Esophagus squamous epithelium (tissue), 5 donors: Measurements from ENCODE around the gene AP1G1. TPM values are rescaled to one million over a fixed set of nuclear protein-coding genes. Genes with fewer than 3 reads are reported as not detected.
"Not testable (repeated sequence)": the region's sequence is repeated elsewhere in the genome, so short reads cannot be mapped to it uniquely, and the experiment has no call there.

Experiments
- DNase-seq: peaks from one replicate; lab custom pipeline; 2025; lab: John Stamatoyannopoulos, UW
- H3K27ac ChIP-seq, 4 donors: fragments of 200-600 bp; sonication (generic); one replicate each; pipeline ENCODE4 v1.5.1; 2016 to 2019; ENCODE audit warnings: mild to moderate bottlenecking in 1 of 4
- H3K27me3 ChIP-seq, 4 donors: fragments of 200-600 bp; sonication (generic); 1 replicate in 3 of 4; 2 replicates in 1 of 4; pipeline versions ENCODE4 v1.5.1 to v1.6.0; 2017 to 2021; ENCODE audit warnings: antibody characterized with exemption in 1 of 4
- H3K36me3 ChIP-seq, 3 donors: fragments of 200-600 bp; sonication (generic); one replicate each; pipeline ENCODE4 v1.5.1; 2016 to 2019
- H3K4me1 ChIP-seq, 3 donors: fragments of 200-600 bp; sonication (generic); one replicate each; pipeline ENCODE4 v1.5.1; 2017 to 2019
- H3K4me3 ChIP-seq, 4 donors: fragments of 200-600 bp; sonication (generic); 1 replicate in 3 of 4; 2 replicates in 1 of 4; pipeline ENCODE4 v1.5.1; 2016 to 2019; ENCODE audit warnings: mild to moderate bottlenecking in 2 of 4, moderate library complexity in 1 of 4
- H3K9me3 ChIP-seq, 3 donors: fragments of 200-600 bp; sonication (generic); one replicate each; pipeline ENCODE4 v1.5.1; 2016 to 2019
- CTCF ChIP-seq, 6 experiments: fragments of 450-650 bp in 4 of 6; fragments of 200-600 bp in 2 of 6; sonication (generic) in 2 of 6; IDR thresholded peaks; one replicate each; pipeline ENCODE4 v1.5.1; 2016 to 2019; ENCODE audit warnings: antibody characterized with exemption in 6 of 6, mild to moderate bottlenecking in 4 of 6, moderate library complexity in 4 of 6
- POLR2A ChIP-seq, 4 donors: fragments of 450-650 bp; IDR thresholded peaks; one replicate each; pipeline ENCODE4 v1.6.1; 2017; ENCODE audit warnings: antibody characterized with exemption in 4 of 4, mild to moderate bottlenecking in 4 of 4, moderate library complexity in 3 of 4
- WGBS, 2 donors: methylation state at CpG; one replicate each; pipeline ENCODE4 v1.1.5; 2018; 5-methylcytosine and 5-hydroxymethylcytosine counted together
- intact Hi-C: fragments of 100-400 bp; cut with DNase I; formaldehyde crosslinking; loops from one replicate; pipeline ENCODE4 v1.15.0; 2022
- total RNA-seq, 4 donors: library from RNA; depleted of rRNA; stranded (reverse); fragments of >200 nt; gene quantifications; one replicate each; pipeline ENCODE4 v1.1.0, GENCODE V29; 2016
- donor health status: DM: yes; HTN: yes; CAD: no.

Gene AP1G1
- total RNA-seq, 4 donors from 2014 or later, result 51.7 to 90.1 (median 68.6) TPM

DNA sequence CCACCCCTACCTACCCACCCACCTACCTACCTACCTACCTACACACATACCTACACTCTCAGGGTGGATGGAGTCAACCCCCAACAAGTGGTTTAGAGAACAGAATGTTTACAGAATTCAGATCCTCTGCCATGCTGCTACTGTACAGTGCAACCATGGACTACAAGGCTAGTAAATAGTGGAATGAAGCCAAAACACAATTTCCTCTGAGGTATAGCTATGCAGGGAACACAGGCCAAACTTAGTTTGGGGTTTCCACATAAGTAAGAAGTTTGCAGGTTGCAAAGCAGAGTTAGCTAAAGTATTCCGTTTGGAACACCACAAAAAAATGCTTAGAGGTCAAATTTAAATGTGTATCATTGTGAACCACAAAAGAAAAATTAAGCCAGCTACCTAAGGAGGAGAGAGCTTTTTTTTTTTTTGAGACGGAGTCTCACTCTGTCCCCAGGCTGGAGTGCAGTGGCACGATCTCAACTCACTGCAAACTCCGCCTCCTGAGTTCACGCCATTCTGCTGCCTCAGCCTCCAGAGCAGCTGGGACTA, 2.7 kb upstream of the AP1G1 start:
- TF ChIP-seq CTCF (IDR thresholded peaks at IDR 0.05) (no peak), POLR2A (IDR thresholded peaks at IDR 0.05) (no peak)
- WGBS, 2 donors, result 77 to 78% methylated on average over 5 of the region's 5 CpGs
- no peaks in the 10 kb centered on the region for H3K9me3 ChIP-seq
- no peaks in the 10 kb centered on the region for H3K27me3 ChIP-seq
- H3K4me3 ChIP-seq, result no peak overlapping the region
- intact Hi-C loops, result loop anchor here (10.0 kb wide), 1 partner anchor 73 kb away; the partner anchor contains the start of gene ZNF821
- H3K4me1 ChIP-seq, result peaks cover 0 to 31% (median 16%) of the 10 kb centered on the region in 3 donors
- H3K27ac ChIP-seq, result no peak overlapping the region
- no peaks in the 10 kb centered on the region for H3K36me3 ChIP-seq
- DNase-seq, result no peak

GRCh38 chr16:71810155-71810530, 1.5 kb upstream of the AP1G1 start:
- H3K4me3 ChIP-seq, result peak overlapping the region in 1 of 4 donors; percentile 98
- H3K4me1 ChIP-seq, result peaks cover 0 to 37% (median 26%) of the 10 kb centered on the region in 3 donors
- H3K27me3 ChIP-seq, H3K36me3 ChIP-seq, DNase-seq, H3K9me3 ChIP-seq: not testable (repeated sequence)
- intact Hi-C loops, result loop anchor here (10.0 kb wide), 1 partner anchor 75 kb away; the partner anchor contains the start of gene ZNF821
- H3K27ac ChIP-seq, result peak overlapping the region; percentile 94 to 100 (median 98)
- WGBS, 2 donors, result 73 to 82% methylated on average over 9 to 11 of the region's 11 CpGs

- H3K9me3 ChIP-seq, result no peaks in the 10 kb centered on the region
- peaks cover 0 to 29% (median 0%) of the 10 kb centered on the region in 3 donors for H3K36me3 ChIP-seq
- intact Hi-C loops, result no loop called here
- no peak for DNase-seq
- peak overlapping the region; percentile 94 to 100 (median 98) for H3K27ac ChIP-seq
- no peaks in the 10 kb centered on the region for H3K27me3 ChIP-seq
- peaks cover 0 to 55% (median 26%) of the 10 kb centered on the region in 3 donors for H3K4me1 ChIP-seq
- H3K4me3 ChIP-seq, result peak overlapping the region; percentile 66 to 100 (median 97)
- no peak for TF ChIP-seq POLR2A (IDR thresholded peaks at IDR 0.05)
- no peak for TF ChIP-seq CTCF (IDR thresholded peaks at IDR 0.05)
- WGBS, 2 donors, result 0 to 1% methylated on average over 26 to 32 of the region's 44 CpGs
These were observed 585 bp downstream of the AP1G1 start for GRCh38 chr16:71807905-71808592.

- Histone ChIP-seq H3K4me3 (no peak overlapping the region), H3K27ac (no peak overlapping the region), H3K4me1 (peaks cover 0 to 52% (median 21%) of the 10 kb centered on the region in 3 donors), H3K27me3 (no peaks in the 10 kb centered on the region), H3K9me3 (no peaks in the 10 kb centered on the region), H3K36me3 (peaks cover 0 to 77% (median 0%) of the 10 kb centered on the region in 3 donors)
- intact Hi-C loops, result no loop called here
- 50 to 81% methylated on average over 1 of the region's 1 CpG for WGBS, 2 donors
- no peak for TF ChIP-seq CTCF (IDR thresholded peaks at IDR 0.05)
- no peak for TF ChIP-seq POLR2A (IDR thresholded peaks at IDR 0.05)
- DNase-seq, result no peak
These were observed 5.3 kb downstream of the AP1G1 start for GRCh38 chr16:71803305-71803690.

- Histone ChIP-seq H3K9me3 (no peaks in the 10 kb centered on the region), H3K4me3 (no peak overlapping the region), H3K36me3 (peaks cover 0 to 51% (median 7%) of the 10 kb centered on the region in 3 donors), H3K27me3 (no peaks in the 10 kb centered on the region), H3K27ac (peak overlapping the region in 1 of 4 donors; percentile 10), H3K4me1 (peaks cover 0 to 48% (median 9%) of the 10 kb centered on the region in 3 donors)
- DNase-seq, result no peak
- WGBS, 2 donors, result 87 to 88% methylated on average over 2 of the region's 2 CpGs
- TF ChIP-seq POLR2A (IDR thresholded peaks at IDR 0.05) (no peak), CTCF (IDR thresholded peaks at IDR 0.05) (no peak)
- intact Hi-C loops, result no loop called here
These were observed 12.0 kb downstream of the AP1G1 start for GRCh38 chr16:71796501-71797097.
